Stimulated activated CD4-positive, alpha-beta T cell treated with anti-CD3 and anti-CD28 coated beads, Interleukin-2, amount 100 ng/mL, for 24 hours (primary cell): Measurements from ENCODE around the gene PRRG4.
"Not testable (repeated sequence)": the region's sequence is repeated elsewhere in the genome, so short reads cannot be mapped to it uniquely, and the experiment has no call there.

Source experiments
- DNase-seq, 2 donors: peaks; one replicate each; pipeline ENCODE4 v3.0.0-alpha.2; 2020

Gene PRRG4

GRCh38 chr11:32887707-32888383 lies 58.1 kb downstream of the PRRG4 start:
- DNase-seq, result not testable (repeated sequence)

- DNase-seq, result not testable (repeated sequence)
Measured at GRCh38 chr11:32888384-32888710, 58.6 kb downstream of the PRRG4 start.

DNA sequence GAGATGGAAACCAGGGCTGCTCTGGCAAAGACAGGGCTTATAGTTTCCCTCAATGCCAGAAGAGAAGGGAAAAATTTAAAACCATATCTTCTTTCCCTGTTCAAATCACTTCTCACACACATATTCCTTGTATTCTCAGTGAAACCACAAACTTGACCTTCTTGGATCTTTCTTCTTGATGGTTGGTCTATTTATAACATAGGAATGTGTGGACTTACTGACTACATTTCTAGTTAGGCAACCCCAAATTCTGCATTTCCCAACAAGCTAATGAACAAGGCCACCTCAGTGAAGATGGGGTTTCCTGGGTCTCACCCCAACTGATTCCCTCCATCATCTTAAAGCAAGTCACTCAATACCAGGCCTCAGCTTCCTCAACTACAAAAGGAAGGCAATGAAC lies 59.1 kb downstream of the PRRG4 start:
- DNase-seq, result no peak

GRCh38 chr11:32890843-32891656 lies 61.3 kb downstream of the PRRG4 start:
- DNase-seq, result no peak

DNA sequence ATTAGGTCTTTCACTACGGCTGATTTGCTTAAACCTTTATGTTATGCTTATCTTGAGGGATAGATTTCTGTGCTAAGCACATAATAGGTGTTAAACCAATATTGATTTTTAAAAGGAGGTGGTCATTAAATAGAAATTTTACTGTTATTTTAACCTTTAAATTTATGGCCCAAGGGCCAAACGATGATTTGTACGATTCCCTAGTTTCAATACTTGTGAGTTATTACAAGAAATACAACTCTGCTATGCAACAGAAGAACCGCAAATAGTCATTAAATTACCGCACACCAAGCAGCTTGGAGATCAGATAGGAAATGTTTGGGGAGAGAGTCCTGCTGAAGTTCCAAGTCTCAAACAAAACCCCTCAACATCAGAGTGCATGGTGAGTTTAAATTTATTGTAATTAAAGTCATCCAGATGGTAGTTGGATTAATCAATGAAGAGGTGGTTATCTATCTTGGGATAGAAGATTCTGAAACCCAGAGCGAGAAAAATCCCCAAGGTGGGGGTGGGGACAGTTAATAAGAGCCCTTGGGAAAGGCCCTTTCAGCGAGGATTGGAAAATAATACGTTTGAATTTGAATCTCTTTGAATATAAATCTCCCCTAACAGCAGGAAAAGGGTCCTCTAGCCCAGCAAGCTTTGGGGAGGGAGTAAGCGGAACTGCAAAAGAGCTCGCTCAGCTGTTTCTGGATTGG lies 62.1 kb downstream of the PRRG4 start:
- DNase-seq, result no peak

GRCh38 chr11:32892355-32893092 lies 62.8 kb downstream of the PRRG4 start, which contains the start of gene QSER1:
TSS of gene QSER1 (plus strand) at chr11:32892811. CDS start at chr11:32893126, 315 bp downstream.
- peak; percentile 74 to 75 for DNase-seq

- no peak for DNase-seq
Measured at GRCh38 chr11:32893093-32893342, 63.3 kb downstream of the PRRG4 start.

GRCh38 chr11:32893343-32894148 lies 63.8 kb downstream of the PRRG4 start:
- peak; percentile 56 to 59 for DNase-seq

DNA sequence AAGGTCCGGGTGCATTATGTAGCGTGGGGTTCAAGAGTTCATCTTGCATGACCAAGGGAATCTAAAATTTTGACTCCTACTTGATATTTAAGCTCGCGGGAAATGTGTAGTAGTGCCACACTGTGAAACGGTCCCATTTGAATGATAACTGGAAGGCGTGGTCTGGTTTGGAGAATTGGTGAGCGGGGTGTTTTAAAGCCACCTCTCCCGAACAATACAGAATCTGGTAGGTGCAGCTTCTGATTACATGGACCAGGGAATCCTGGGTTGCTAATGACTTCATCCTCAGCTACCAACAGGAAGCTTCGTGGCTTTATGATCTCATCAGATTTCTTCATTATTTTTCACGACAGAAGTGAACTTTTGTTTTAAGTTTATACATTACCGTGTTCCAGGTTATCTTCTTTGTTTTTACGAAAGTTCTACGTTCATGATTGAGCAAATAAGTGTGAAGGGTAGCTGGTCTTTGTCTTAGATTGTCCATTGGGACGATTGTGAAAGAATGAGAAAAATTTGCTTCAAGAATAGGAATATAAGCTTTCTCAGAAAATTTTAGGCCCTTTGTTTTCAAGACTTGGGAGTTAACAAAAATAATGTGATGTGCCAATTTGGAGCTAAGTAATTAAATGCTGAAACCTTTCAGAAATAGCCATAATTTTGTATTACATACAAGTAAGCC lies 64.6 kb downstream of the PRRG4 start:
- peak; percentile 14 to 24 for DNase-seq

DNA sequence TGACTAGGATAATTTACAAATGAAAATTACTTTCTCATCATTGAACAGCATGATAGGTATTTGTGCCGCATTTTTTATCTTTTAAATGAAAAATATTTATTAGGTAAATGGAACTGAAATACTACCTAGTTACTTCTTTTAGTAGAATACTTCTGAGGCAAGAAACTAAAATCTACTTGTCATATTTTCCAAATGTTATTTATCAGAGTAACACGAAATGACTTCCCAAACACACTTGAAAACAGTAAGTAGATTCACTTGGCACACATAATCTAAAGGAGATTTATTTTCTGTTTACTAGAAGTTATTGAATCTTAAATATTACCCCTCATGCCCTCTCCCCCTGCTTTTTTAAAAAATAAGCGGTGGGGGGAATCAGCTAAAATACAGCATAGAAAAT lies 65.2 kb downstream of the PRRG4 start:
- no peak for DNase-seq

GRCh38 chr11:32895471-32895870 lies 65.7 kb downstream of the PRRG4 start:
- DNase-seq, result no peak

GRCh38 chr11:32897103-32897502 lies 67.4 kb downstream of the PRRG4 start:
- no peak for DNase-seq

- no peak for DNase-seq
Measured at GRCh38 chr11:32899438-32899837, 69.7 kb downstream of the PRRG4 start.

- no peak for DNase-seq
Measured at GRCh38 chr11:32902089-32902665, 72.5 kb downstream of the PRRG4 start.

GRCh38 chr11:32905028-32905667 lies 75.4 kb downstream of the PRRG4 start:
- DNase-seq, result no peak
